Neutrophil (primary cell): ENCODE data around the gene GTF2A1.

Experiments
- H3K27ac ChIP-seq: fragments of 200-600 bp; sonication (generic); 2 replicates; pipeline ENCODE4 v1.5.1; 2016; ENCODE audit warnings: mild to moderate bottlenecking, moderate library complexity
- H3K27me3 ChIP-seq: fragments of 200-600 bp; sonication (generic); 2 replicates; pipeline ENCODE4 v1.6.0; 2016; ENCODE audit warnings: mild to moderate bottlenecking
- H3K36me3 ChIP-seq: fragments of 200-600 bp; sonication (generic); 2 replicates; pipeline ENCODE4 v1.5.1; 2017
- H3K4me1 ChIP-seq, 2 experiments: fragments of 200-600 bp in 1 of 2; sonication (generic) in 1 of 2; 1 replicate in 1 of 2; 2 replicates in 1 of 2; pipeline versions ENCODE4 v1.5.1 to v1.6.1; 2013 to 2016; ENCODE audit warnings: low read depth in 1 of 2, low read length in 1 of 2, mild to moderate bottlenecking in 1 of 2, moderate library complexity in 1 of 2; ENCODE audit not compliant: control insufficient read depth in 1 of 2, insufficient read depth in 1 of 2
- H3K4me3 ChIP-seq, 2 experiments: fragments of 200-600 bp in 1 of 2; sonication (generic) in 1 of 2; 1 replicate in 1 of 2; 2 replicates in 1 of 2; pipeline ENCODE4 v1.5.1; 2013 to 2016; ENCODE audit warnings: low read depth in 1 of 2, low read length in 1 of 2, mild to moderate bottlenecking in 1 of 2, moderate library complexity in 1 of 2
- H3K9me3 ChIP-seq: fragments of 200-600 bp; sonication (generic); 2 replicates; pipeline ENCODE4 v1.5.1; 2016
- TF ChIP-seq, protein P1 (sequence below): fragments of 200-600 bp; sonication (generic); IDR thresholded peaks from 2 replicates; pipeline ENCODE4 v1.5.1; 2016; ENCODE audit warnings: antibody characterized with exemption

GTF2A1 gene

DNA sequence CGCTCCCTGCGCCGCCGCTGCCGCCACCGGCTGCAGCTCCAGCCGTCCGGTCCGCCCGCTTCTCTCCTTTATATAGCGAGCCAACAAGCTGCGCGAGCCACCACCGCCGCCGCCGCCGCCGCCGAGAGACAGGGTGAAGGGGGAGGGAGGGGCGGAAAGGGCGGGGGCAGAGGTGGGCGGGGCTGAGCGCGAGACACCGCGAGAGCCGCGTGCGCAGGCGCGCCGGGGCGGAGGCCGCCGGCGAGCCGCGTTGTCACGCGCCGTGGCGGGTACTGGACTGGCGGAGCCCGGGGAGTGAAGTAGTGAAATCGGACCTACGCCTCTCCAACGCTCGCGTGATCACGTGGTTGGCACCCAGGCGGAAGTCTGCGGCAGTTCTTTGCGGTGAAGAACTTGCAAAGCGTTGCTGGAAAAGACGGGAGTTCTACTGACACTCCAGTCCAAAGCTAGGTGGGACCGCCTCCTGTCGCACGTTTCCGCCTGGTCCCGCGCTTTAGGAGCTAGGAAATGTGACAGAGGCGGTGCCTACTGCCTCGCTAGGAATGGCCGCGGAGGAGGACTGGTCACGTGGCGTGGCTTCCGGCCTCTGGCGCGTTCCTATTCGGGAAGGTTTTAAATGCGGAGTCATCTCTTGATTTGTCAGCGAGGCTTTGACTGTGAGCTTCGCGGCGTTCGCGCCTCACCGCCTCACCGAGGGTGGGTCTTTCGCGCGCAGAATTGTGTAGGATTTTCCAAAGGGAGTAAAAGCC, at the start of gene GTF2A1:
GTF2A1 (minus strand) TSS at position 130 of the 749 bp plus-strand sequence. CDS start 441 bp downstream, outside the sequence.
- H3K9me3 ChIP-seq = no peaks in the 10 kb centered on the region
- peaks cover 27 to 35% of the 10 kb centered on the region in 2 experiments for H3K4me1 ChIP-seq
- TF ChIP-seq, protein P1, sequence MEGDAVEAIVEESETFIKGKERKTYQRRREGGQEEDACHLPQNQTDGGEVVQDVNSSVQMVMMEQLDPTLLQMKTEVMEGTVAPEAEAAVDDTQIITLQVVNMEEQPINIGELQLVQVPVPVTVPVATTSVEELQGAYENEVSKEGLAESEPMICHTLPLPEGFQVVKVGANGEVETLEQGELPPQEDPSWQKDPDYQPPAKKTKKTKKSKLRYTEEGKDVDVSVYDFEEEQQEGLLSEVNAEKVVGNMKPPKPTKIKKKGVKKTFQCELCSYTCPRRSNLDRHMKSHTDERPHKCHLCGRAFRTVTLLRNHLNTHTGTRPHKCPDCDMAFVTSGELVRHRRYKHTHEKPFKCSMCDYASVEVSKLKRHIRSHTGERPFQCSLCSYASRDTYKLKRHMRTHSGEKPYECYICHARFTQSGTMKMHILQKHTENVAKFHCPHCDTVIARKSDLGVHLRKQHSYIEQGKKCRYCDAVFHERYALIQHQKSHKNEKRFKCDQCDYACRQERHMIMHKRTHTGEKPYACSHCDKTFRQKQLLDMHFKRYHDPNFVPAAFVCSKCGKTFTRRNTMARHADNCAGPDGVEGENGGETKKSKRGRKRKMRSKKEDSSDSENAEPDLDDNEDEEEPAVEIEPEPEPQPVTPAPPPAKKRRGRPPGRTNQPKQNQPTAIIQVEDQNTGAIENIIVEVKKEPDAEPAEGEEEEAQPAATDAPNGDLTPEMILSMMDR = peak; percentile 28
- peak within 1 kb of the TSS; percentile 95 for H3K27ac ChIP-seq
- H3K36me3 ChIP-seq = peaks cover 5% of the 10 kb centered on the region
- H3K4me3 ChIP-seq = peak within 1 kb of the TSS; percentile 82 to 99
- no peaks in the 10 kb centered on the region for H3K27me3 ChIP-seq

DNA sequence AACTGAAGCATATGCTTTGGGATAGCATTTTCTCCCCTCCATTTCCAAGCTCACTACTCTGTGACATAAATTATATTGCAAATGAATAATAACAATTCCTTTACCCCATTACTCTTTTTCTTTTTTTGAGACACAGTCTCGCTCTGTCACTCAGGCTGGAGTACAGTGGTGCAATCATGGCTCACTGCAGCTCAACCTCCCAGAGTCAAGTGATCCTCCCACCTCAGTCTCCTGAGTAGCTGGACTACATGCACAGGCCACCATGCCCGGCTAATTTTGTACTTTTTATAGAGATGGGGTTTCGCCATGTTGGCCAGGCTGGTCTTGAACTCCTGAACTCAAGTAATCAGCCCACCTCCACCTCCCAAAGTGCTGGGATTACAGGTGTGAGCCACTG, 49.2 kb upstream of the GTF2A1 start:
- Histone ChIP-seq H3K4me1 (peaks cover 0 to 7% of the 10 kb centered on the region in 2 experiments), H3K9me3 (no peaks in the 10 kb centered on the region), H3K36me3 (no peaks in the 10 kb centered on the region), H3K4me3 (no peak overlapping the region), H3K27me3 (no peaks in the 10 kb centered on the region), H3K27ac (no peak overlapping the region)
- TF ChIP-seq, protein P1 = no peak

DNA sequence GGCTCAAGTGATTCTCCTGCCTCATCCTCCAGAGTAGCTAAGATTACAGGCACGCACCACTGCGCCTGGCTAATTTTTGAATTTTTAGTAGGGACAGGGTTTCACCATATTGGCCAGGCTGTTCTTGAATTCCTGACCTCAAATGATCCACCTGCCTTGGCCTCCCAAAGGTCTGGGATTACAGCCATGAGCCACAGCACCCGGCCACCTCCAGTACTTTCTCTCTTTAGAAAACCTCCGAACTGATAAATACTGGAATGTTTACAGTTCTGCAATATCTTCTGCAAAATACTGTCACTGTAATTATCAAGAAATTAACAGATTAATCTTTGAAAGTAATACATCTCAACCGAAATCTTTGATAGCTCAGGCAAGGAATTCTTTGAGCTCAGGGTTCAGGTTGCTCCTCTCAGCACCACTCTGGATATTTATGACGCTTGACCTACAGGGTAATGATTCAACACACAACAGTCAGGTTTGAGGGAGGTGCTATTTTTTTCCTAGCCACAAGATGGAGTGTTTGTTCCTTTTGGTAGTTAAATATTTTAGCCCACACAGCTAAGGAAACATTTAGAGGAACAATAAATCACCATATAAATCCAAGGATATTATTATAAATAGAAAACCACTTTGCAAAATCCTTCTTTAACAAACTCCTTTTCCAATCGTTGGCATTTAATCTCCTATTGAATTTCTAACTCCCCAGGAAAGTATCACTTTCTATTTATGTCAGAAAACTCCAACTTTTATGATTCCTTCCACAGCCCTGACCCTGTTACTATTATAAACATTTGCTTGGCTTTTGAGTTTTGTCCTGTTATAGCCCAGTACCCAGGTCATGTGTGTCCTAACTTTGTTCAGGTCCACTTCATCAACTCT, 48.6 kb upstream of the GTF2A1 start:
- H3K4me3 ChIP-seq = no peak overlapping the region
- peaks cover 0 to 7% of the 10 kb centered on the region in 2 experiments for H3K4me1 ChIP-seq
- no peak overlapping the region for H3K27ac ChIP-seq
- no peaks in the 10 kb centered on the region for H3K9me3 ChIP-seq
- no peaks in the 10 kb centered on the region for H3K36me3 ChIP-seq
- TF ChIP-seq, protein P1 = peak; percentile 64
- no peaks in the 10 kb centered on the region for H3K27me3 ChIP-seq

DNA sequence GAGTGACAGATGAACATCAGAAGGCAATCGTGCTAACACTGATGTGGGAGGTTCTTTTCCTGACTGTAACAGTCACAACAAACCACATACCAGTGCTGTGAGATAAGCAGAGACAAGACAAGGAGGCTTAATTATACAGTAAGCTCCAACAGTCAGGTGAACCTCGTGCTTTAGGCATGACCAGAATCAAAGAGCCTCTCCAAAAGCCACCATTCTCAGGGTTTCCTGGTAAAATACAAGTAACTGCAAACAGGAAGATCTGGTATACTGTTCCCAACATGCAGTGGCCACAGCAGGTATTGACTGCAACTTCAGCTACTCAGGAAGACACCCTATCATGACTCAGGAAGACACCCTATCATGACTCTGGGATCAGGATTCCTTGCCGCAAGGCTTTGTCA, 47.3 kb upstream of the GTF2A1 start:
- no peaks in the 10 kb centered on the region for H3K9me3 ChIP-seq
- H3K27ac ChIP-seq = no peak overlapping the region
- TF ChIP-seq, protein P1 = no peak
- H3K4me1 ChIP-seq = peaks cover 0 to 7% of the 10 kb centered on the region in 2 experiments
- no peak overlapping the region for H3K4me3 ChIP-seq
- H3K27me3 ChIP-seq = no peaks in the 10 kb centered on the region
- no peaks in the 10 kb centered on the region for H3K36me3 ChIP-seq

DNA sequence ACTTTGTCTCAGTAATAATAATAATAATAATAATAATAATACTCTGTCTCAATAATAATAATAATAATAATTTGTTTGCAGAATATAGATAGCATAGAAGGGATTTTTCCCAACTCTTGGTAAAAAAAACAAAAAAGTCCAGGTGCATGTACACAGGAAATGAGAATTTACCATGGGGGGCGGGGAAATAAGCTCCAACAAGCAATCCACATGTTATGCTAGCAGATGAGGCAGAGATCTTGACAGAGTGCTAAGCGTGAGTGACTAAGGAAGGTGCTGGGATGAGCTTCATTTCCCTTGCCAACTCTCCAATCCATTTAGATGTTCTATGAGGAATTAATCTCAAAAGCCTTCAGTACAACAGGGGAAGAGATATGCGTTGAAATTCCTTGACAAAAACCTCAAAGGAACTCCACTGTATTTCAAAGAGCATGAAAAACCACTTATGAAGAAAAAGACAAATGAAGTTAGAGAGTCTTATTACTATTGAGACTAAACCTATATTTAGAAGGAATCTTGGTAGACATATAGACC, 44.9 kb upstream of the GTF2A1 start:
- no peaks in the 10 kb centered on the region for H3K27me3 ChIP-seq
- TF ChIP-seq, protein P1 = no peak
- H3K27ac ChIP-seq = no peak overlapping the region
- H3K9me3 ChIP-seq = no peaks in the 10 kb centered on the region
- H3K4me1 ChIP-seq = peaks cover 0 to 7% of the 10 kb centered on the region in 2 experiments
- no peaks in the 10 kb centered on the region for H3K36me3 ChIP-seq
- no peak overlapping the region for H3K4me3 ChIP-seq
